Stomach (tissue), 4 donors: Measurements from ENCODE around the gene DNAH1.

Experiments used
- EP300 ChIP-seq: sonication (generic); formaldehyde crosslinking; IDR thresholded peaks from one replicate; pipeline ENCODE4 v1.6.1; 2017; ENCODE audit warnings: antibody characterized with exemption
- POLR2A ChIP-seq, 4 donors: fragments of 450-650 bp; IDR thresholded peaks; one replicate each; pipeline ENCODE4 v1.6.1; 2016; ENCODE audit warnings: antibody characterized with exemption in 4 of 4, control low read depth in 2 of 4, mild to moderate bottlenecking in 1 of 4, moderate library complexity in 1 of 4
- TF ChIP-seq, protein P1 (sequence below), 7 experiments: fragments of 450-650 bp in 4 of 7; fragments of 200-600 bp in 3 of 7; sonication (generic) in 3 of 7; IDR thresholded peaks; one replicate each; pipeline ENCODE4 v1.5.1; 2016 to 2019; ENCODE audit warnings: antibody characterized with exemption in 7 of 7, control low read depth in 2 of 7, mild to moderate bottlenecking in 1 of 7

DNA sequence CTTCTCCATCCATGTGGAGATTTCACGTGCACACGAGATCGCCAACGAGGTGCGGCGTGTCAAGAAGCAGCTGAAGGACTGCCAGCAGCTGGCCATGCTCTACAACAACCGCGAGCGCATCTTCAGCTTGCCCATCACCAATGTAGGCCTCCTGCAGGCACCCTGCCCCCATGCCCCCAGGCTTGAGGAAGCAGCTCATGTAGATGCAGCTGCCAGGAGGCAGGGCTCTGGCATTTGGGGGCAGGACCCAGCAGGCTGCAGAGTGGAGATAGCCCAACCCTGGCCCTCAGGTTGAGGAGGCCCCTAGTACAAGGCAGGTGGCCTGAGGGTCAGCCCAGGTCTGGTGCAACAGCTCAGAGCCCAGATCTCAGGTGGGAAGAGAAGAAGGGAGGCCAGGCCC, 36.4 kb downstream of the DNAH1 start:
- TF ChIP-seq, protein P1, sequence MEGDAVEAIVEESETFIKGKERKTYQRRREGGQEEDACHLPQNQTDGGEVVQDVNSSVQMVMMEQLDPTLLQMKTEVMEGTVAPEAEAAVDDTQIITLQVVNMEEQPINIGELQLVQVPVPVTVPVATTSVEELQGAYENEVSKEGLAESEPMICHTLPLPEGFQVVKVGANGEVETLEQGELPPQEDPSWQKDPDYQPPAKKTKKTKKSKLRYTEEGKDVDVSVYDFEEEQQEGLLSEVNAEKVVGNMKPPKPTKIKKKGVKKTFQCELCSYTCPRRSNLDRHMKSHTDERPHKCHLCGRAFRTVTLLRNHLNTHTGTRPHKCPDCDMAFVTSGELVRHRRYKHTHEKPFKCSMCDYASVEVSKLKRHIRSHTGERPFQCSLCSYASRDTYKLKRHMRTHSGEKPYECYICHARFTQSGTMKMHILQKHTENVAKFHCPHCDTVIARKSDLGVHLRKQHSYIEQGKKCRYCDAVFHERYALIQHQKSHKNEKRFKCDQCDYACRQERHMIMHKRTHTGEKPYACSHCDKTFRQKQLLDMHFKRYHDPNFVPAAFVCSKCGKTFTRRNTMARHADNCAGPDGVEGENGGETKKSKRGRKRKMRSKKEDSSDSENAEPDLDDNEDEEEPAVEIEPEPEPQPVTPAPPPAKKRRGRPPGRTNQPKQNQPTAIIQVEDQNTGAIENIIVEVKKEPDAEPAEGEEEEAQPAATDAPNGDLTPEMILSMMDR (IDR thresholded peaks at IDR 0.05), result no peak
- TF ChIP-seq EP300 (no peak), POLR2A (IDR thresholded peaks at IDR 0.05) (no peak)
